ENCODE data around the gene PLCB4. TPM values are rescaled to one million over a fixed set of nuclear protein-coding genes. Genes with fewer than 3 reads are reported as not detected.

PLCB4 gene
- total RNA-seq, 4 donors from 2014 or later, result 6.3 to 24.5 (median 10.4) TPM

DNA sequence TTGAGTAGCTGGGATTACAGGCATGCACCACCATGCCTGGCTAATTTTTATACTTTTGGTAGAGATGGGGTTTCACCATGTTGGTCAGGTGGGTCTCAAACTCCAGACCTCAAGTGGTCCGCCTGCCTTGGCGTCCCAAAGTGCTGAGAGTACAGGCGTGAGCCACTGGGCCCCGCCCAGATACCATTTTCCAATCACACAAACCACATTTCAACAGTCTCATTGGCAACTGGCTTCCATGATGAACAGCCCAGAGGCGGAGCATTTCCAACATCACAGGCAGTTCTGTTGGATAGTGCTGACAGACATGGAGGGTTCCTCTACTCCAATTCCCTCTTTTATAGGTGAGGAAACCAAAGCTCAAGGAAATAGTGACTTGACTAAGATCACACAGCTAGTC, 43.9 kb upstream of the PLCB4 start:
- no peaks in the 10 kb centered on the region for H3K9me3 ChIP-seq
- H3K4me1 ChIP-seq, result no peaks in the 10 kb centered on the region
- H3K4me3 ChIP-seq, result no peak overlapping the region
- no peak for DNase-seq (ENCODE audit: low spot score in 2 of 2)
- H3K27me3 ChIP-seq, result no peaks in the 10 kb centered on the region
- TF ChIP-seq POLR2AphosphoS5 (IDR thresholded peaks at IDR 0.05) (no peak), POLR2A (IDR thresholded peaks at IDR 0.05) (no peak), EP300 (IDR thresholded peaks at IDR 0.05) (no peak)
- TF ChIP-seq, protein P1, sequence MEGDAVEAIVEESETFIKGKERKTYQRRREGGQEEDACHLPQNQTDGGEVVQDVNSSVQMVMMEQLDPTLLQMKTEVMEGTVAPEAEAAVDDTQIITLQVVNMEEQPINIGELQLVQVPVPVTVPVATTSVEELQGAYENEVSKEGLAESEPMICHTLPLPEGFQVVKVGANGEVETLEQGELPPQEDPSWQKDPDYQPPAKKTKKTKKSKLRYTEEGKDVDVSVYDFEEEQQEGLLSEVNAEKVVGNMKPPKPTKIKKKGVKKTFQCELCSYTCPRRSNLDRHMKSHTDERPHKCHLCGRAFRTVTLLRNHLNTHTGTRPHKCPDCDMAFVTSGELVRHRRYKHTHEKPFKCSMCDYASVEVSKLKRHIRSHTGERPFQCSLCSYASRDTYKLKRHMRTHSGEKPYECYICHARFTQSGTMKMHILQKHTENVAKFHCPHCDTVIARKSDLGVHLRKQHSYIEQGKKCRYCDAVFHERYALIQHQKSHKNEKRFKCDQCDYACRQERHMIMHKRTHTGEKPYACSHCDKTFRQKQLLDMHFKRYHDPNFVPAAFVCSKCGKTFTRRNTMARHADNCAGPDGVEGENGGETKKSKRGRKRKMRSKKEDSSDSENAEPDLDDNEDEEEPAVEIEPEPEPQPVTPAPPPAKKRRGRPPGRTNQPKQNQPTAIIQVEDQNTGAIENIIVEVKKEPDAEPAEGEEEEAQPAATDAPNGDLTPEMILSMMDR (IDR thresholded peaks at IDR 0.05), result no peak
- H3K36me3 ChIP-seq, result no peaks in the 10 kb centered on the region
- 87% methylated on average over 5 of the region's 5 CpGs for WGBS
- H3K27ac ChIP-seq, result no peak overlapping the region

DNA sequence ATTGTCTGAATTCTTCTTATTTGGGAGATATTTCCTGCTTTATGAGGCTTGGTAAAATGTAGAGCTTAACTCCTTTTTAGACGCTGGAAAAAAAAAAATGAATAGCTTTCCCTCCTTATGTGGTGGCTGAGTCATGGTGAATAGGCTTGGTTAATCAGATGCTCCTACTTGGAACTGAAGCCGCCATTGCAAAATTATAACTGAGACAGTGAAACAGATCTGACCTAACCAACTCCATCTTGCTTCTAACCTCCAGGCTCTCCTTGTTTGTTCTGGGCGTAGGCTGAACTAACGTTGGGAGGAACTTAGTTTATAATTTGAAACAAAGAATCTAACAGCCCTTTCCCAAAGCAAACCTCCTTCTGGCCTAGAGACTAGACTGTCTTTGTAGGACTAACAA, 43.2 kb upstream of the PLCB4 start:
- no peaks in the 10 kb centered on the region for H3K36me3 ChIP-seq
- H3K27me3 ChIP-seq, result no peaks in the 10 kb centered on the region
- no peak overlapping the region for H3K27ac ChIP-seq
- TF ChIP-seq EP300 (IDR thresholded peaks at IDR 0.05), result no peak
- no peak for TF ChIP-seq POLR2AphosphoS5 (IDR thresholded peaks at IDR 0.05)
- TF ChIP-seq, protein P1 (IDR thresholded peaks at IDR 0.05), result no peak
- no peak for TF ChIP-seq POLR2A (IDR thresholded peaks at IDR 0.05)
- WGBS, result 75% methylated on average over 4 of the region's 4 CpGs
- no peak overlapping the region for H3K4me3 ChIP-seq
- H3K4me1 ChIP-seq, result no peaks in the 10 kb centered on the region
- no peak for DNase-seq (ENCODE audit: low spot score in 2 of 2)
- no peaks in the 10 kb centered on the region for H3K9me3 ChIP-seq

DNA sequence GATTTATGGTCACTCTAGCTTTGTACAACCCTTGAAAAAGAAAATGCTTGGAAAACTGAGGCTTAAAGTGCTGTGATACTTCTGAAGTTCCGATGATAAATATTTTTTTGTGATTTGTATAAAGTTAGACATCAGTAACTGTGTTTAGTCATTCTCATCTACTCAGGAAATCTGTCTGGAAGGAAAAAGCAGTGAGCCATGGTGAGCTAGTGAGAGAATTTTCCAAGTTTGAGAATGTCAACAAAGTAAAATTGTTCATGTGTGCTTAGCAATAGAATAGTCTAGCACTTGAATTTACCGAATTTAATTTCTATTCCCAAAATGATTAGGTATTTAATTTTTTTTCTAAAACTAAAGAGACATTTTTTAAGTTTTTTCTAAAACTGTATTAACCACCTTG, 41.3 kb upstream of the PLCB4 start:
- H3K27ac ChIP-seq, result no peak overlapping the region
- H3K4me1 ChIP-seq, result no peaks in the 10 kb centered on the region
- no peaks in the 10 kb centered on the region for H3K36me3 ChIP-seq
- no peak overlapping the region for H3K4me3 ChIP-seq
- WGBS, result 87% methylated on average over 2 of the region's 2 CpGs
- no peaks in the 10 kb centered on the region for H3K9me3 ChIP-seq
- TF ChIP-seq POLR2A (IDR thresholded peaks at IDR 0.05) (no peak), EP300 (IDR thresholded peaks at IDR 0.05) (no peak), POLR2AphosphoS5 (IDR thresholded peaks at IDR 0.05) (no peak)
- TF ChIP-seq, protein P1 (IDR thresholded peaks at IDR 0.05), result no peak
- no peak for DNase-seq (ENCODE audit: low spot score in 2 of 2)
- H3K27me3 ChIP-seq, result no peaks in the 10 kb centered on the region

DNA sequence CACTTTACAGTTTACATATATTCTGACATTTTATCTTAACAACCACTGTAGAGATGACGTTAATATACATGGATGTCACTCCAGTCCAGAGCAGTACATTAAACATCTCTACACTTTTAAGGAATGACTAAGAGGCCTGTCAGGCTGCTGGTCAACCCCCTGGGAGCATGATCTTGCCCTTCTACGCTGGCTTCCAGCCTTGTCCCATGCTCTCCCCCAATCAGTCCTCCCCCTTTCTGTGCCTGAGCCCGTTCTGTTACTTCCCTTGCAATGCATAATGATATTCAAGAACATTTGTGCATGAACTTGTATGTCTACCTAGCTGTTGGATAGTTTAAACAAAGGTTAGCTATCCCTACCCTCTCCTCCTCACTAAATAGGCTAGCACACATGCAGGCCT, 40.5 kb upstream of the PLCB4 start:
- Histone ChIP-seq H3K27me3 (no peaks in the 10 kb centered on the region), H3K9me3 (no peaks in the 10 kb centered on the region), H3K27ac (no peak overlapping the region), H3K4me1 (no peaks in the 10 kb centered on the region), H3K4me3 (no peak overlapping the region), H3K36me3 (no peaks in the 10 kb centered on the region)
- DNase-seq (ENCODE audit: low spot score in 2 of 2), result no peak
- TF ChIP-seq POLR2A (IDR thresholded peaks at IDR 0.05) (no peak), EP300 (IDR thresholded peaks at IDR 0.05) (no peak), POLR2AphosphoS5 (IDR thresholded peaks at IDR 0.05) (no peak)
- TF ChIP-seq, protein P1 (IDR thresholded peaks at IDR 0.05), result no peak
- 84% methylated on average over 3 of the region's 3 CpGs for WGBS

DNA sequence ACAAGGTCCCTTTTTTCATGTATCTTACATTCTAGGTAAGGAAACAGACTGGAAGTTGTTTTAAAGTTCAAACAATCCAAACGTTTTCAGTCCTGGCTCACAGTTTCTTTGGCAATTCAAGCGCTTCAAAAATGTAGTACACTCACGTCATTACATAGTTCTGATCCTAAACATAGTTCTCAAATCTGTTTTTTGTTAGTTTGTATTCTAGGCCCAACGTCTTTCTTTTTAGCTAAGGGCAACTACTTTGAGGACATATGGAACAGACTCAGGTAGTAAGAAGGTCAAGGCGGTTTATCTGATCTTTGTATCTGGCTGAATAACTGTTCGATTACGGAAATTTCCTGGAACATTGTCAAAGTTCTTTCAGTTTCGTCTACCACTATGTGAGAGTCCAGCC, 36.9 kb upstream of the PLCB4 start:
- Histone ChIP-seq H3K36me3 (no peaks in the 10 kb centered on the region), H3K4me1 (no peaks in the 10 kb centered on the region), H3K27ac (no peak overlapping the region), H3K27me3 (no peaks in the 10 kb centered on the region), H3K9me3 (no peaks in the 10 kb centered on the region), H3K4me3 (no peak overlapping the region)
- 62% methylated on average over 8 of the region's 8 CpGs for WGBS
- DNase-seq (ENCODE audit: low spot score in 2 of 2), result no peak
- TF ChIP-seq, protein P1 (IDR thresholded peaks at IDR 0.05), result no peak
- TF ChIP-seq POLR2AphosphoS5 (IDR thresholded peaks at IDR 0.05) (no peak), POLR2A (IDR thresholded peaks at IDR 0.05) (no peak), EP300 (IDR thresholded peaks at IDR 0.05) (no peak)
